Activated CD8-positive, alpha-beta memory T cell treated with anti-CD3 and anti-CD28 coated beads, Interleukin-2, amount 50 U/mL, for 48 hours (primary cell): ENCODE measurements around the gene FAM81B.

ENCODE experiments used
- DNase-seq: peaks from one replicate; pipeline ENCODE4 v3.0.0-alpha.2; 2020

The FAM81B gene

GRCh38 chr5:95406426-95407090, 15.4 kb downstream of the FAM81B start:
- DNase-seq = no peak

GRCh38 chr5:95410279-95410678, 19.1 kb downstream of the FAM81B start:
- no peak for DNase-seq

GRCh38 chr5:95411474-95411873, 20.3 kb downstream of the FAM81B start:
- DNase-seq = no peak

GRCh38 chr5:95414451-95414850, 23.3 kb downstream of the FAM81B start:
- no peak for DNase-seq

- no peak for DNase-seq
These were observed 26.8 kb downstream of the FAM81B start for GRCh38 chr5:95417971-95418370.

- no peak for DNase-seq
These were observed 31.7 kb downstream of the FAM81B start for GRCh38 chr5:95422838-95423237.

GRCh38 chr5:95424016-95424415, 32.9 kb downstream of the FAM81B start:
- DNase-seq = no peak

- no peak for DNase-seq
These were observed 33.4 kb downstream of the FAM81B start for GRCh38 chr5:95424526-95424925.

GRCh38 chr5:95426227-95426626, 35.1 kb downstream of the FAM81B start:
- no peak for DNase-seq

GRCh38 chr5:95432779-95433178, 41.6 kb downstream of the FAM81B start:
- no peak for DNase-seq

- no peak for DNase-seq
These were observed 48.8 kb downstream of the FAM81B start for GRCh38 chr5:95439801-95440493.

GRCh38 chr5:95440825-95441224, 49.7 kb downstream of the FAM81B start:
- no peak for DNase-seq

GRCh38 chr5:95441636-95442035, 50.5 kb downstream of the FAM81B start:
- DNase-seq = no peak

GRCh38 chr5:95445442-95445841, 54.3 kb downstream of the FAM81B start:
- DNase-seq = no peak

- DNase-seq = no peak
These were observed 54.8 kb downstream of the FAM81B start for GRCh38 chr5:95445995-95446394.

GRCh38 chr5:95446560-95447221, 55.5 kb downstream of the FAM81B start:
- no peak for DNase-seq

- DNase-seq = no peak
These were observed 56.8 kb downstream of the FAM81B start for GRCh38 chr5:95447961-95448360.

- DNase-seq = no peak
These were observed 57.6 kb downstream of the FAM81B start for GRCh38 chr5:95448789-95449188.

GRCh38 chr5:95449460-95449859, 58.3 kb downstream of the FAM81B start:
- DNase-seq = no peak

- DNase-seq = no peak
These were observed 63.4 kb downstream of the FAM81B start for GRCh38 chr5:95454536-95454935.

- DNase-seq = no peak
These were observed 69.5 kb downstream of the FAM81B start for GRCh38 chr5:95460665-95461064.

GRCh38 chr5:95471487-95471886, 80.3 kb downstream of the FAM81B start:
- DNase-seq = no peak

- no peak for DNase-seq
These were observed 80.8 kb downstream of the FAM81B start for GRCh38 chr5:95471942-95472341.

GRCh38 chr5:95484421-95484820, 93.3 kb downstream of the FAM81B start:
- no peak for DNase-seq
